Esophagus squamous epithelium (tissue), 5 donors: ENCODE results near the gene SMLR1. TPM values are rescaled to one million over a fixed set of nuclear protein-coding genes. Genes with fewer than 3 reads are reported as not detected.

Experiments used
- DNase-seq: peaks from one replicate; lab custom pipeline; 2025; lab: John Stamatoyannopoulos, UW
- H3K27ac ChIP-seq, 4 donors: fragments of 200-600 bp; sonication (generic); one replicate each; pipeline ENCODE4 v1.5.1; 2016 to 2019; ENCODE audit warnings: mild to moderate bottlenecking in 1 of 4
- H3K27me3 ChIP-seq, 4 donors: fragments of 200-600 bp; sonication (generic); 1 replicate in 3 of 4; 2 replicates in 1 of 4; pipeline versions ENCODE4 v1.5.1 to v1.6.0; 2017 to 2021; ENCODE audit warnings: antibody characterized with exemption in 1 of 4
- H3K36me3 ChIP-seq, 3 donors: fragments of 200-600 bp; sonication (generic); one replicate each; pipeline ENCODE4 v1.5.1; 2016 to 2019
- H3K4me1 ChIP-seq, 3 donors: fragments of 200-600 bp; sonication (generic); one replicate each; pipeline ENCODE4 v1.5.1; 2017 to 2019
- H3K4me3 ChIP-seq, 4 donors: fragments of 200-600 bp; sonication (generic); 1 replicate in 3 of 4; 2 replicates in 1 of 4; pipeline ENCODE4 v1.5.1; 2016 to 2019; ENCODE audit warnings: mild to moderate bottlenecking in 2 of 4, moderate library complexity in 1 of 4
- H3K9me3 ChIP-seq, 3 donors: fragments of 200-600 bp; sonication (generic); one replicate each; pipeline ENCODE4 v1.5.1; 2016 to 2019
- CTCF ChIP-seq, 6 experiments: fragments of 450-650 bp in 4 of 6; fragments of 200-600 bp in 2 of 6; sonication (generic) in 2 of 6; IDR thresholded peaks; one replicate each; pipeline ENCODE4 v1.5.1; 2016 to 2019; ENCODE audit warnings: antibody characterized with exemption in 6 of 6, mild to moderate bottlenecking in 4 of 6, moderate library complexity in 4 of 6
- POLR2A ChIP-seq, 4 donors: fragments of 450-650 bp; IDR thresholded peaks; one replicate each; pipeline ENCODE4 v1.6.1; 2017; ENCODE audit warnings: antibody characterized with exemption in 4 of 4, mild to moderate bottlenecking in 4 of 4, moderate library complexity in 3 of 4
- WGBS, 2 donors: methylation state at CpG; one replicate each; pipeline ENCODE4 v1.1.5; 2018; 5-methylcytosine and 5-hydroxymethylcytosine counted together
- intact Hi-C: fragments of 100-400 bp; cut with DNase I; formaldehyde crosslinking; loops from one replicate; pipeline ENCODE4 v1.15.0; 2022
- total RNA-seq, 4 donors: library from RNA; depleted of rRNA; stranded (reverse); fragments of >200 nt; gene quantifications; one replicate each; pipeline ENCODE4 v1.1.0, GENCODE V29; 2016
- donor health status: DM: yes; HTN: yes; CAD: no.

Gene SMLR1
- total RNA-seq, 4 donors from 2014 or later = not detected

- Histone ChIP-seq H3K27me3 (no peaks in the 10 kb centered on the region), H3K9me3 (no peaks in the 10 kb centered on the region), H3K36me3 (no peaks in the 10 kb centered on the region), H3K4me1 (no peaks in the 10 kb centered on the region), H3K27ac (no peak overlapping the region), H3K4me3 (no peak overlapping the region)
- intact Hi-C loops = no loop called here
- WGBS, 2 donors = 93 to 94% methylated on average over 5 of the region's 5 CpGs
- no peak for DNase-seq
- no peak for TF ChIP-seq POLR2A (IDR thresholded peaks at IDR 0.05)
- no peak for TF ChIP-seq CTCF (IDR thresholded peaks at IDR 0.05)
These were observed 7.5 kb downstream of the SMLR1 start for GRCh38 chr6:130834482-130835251.

GRCh38 chr6:130836055-130836640 is 8.9 kb downstream of the SMLR1 start:
- Histone ChIP-seq H3K9me3 (no peaks in the 10 kb centered on the region), H3K27ac (no peak overlapping the region), H3K36me3 (no peaks in the 10 kb centered on the region), H3K4me3 (no peak overlapping the region), H3K4me1 (no peaks in the 10 kb centered on the region), H3K27me3 (no peaks in the 10 kb centered on the region)
- intact Hi-C loops = no loop called here
- no peak for TF ChIP-seq CTCF (IDR thresholded peaks at IDR 0.05)
- no peak for TF ChIP-seq POLR2A (IDR thresholded peaks at IDR 0.05)
- WGBS, 2 donors = 71 to 79% methylated on average over 3 of the region's 3 CpGs
- DNase-seq = no peak

GRCh38 chr6:130837067-130837466 is 9.9 kb downstream of the SMLR1 start:
- TF ChIP-seq POLR2A (IDR thresholded peaks at IDR 0.05) (no peak), CTCF (IDR thresholded peaks at IDR 0.05) (no peak)
- H3K4me3 ChIP-seq = no peak overlapping the region
- no peak for DNase-seq
- H3K9me3 ChIP-seq = no peaks in the 10 kb centered on the region
- no peaks in the 10 kb centered on the region for H3K4me1 ChIP-seq
- H3K27ac ChIP-seq = no peak overlapping the region
- no peaks in the 10 kb centered on the region for H3K27me3 ChIP-seq
- intact Hi-C loops = no loop called here
- no peaks in the 10 kb centered on the region for H3K36me3 ChIP-seq

- Histone ChIP-seq H3K4me3 (no peak overlapping the region), H3K9me3 (no peaks in the 10 kb centered on the region), H3K27me3 (no peaks in the 10 kb centered on the region), H3K27ac (no peak overlapping the region), H3K36me3 (no peaks in the 10 kb centered on the region), H3K4me1 (no peaks in the 10 kb centered on the region)
- 82 to 95% methylated on average over 6 of the region's 6 CpGs for WGBS, 2 donors
- intact Hi-C loops = no loop called here
- TF ChIP-seq POLR2A (IDR thresholded peaks at IDR 0.05) = no peak
- TF ChIP-seq CTCF (IDR thresholded peaks at IDR 0.05) = no peak
- no peak for DNase-seq
These were observed 11.1 kb downstream of the SMLR1 start for GRCh38 chr6:130838250-130838860.

GRCh38 chr6:130838951-130839350 is 11.7 kb downstream of the SMLR1 start:
- Histone ChIP-seq H3K9me3 (no peaks in the 10 kb centered on the region), H3K4me1 (no peaks in the 10 kb centered on the region), H3K27ac (no peak overlapping the region), H3K27me3 (no peaks in the 10 kb centered on the region), H3K4me3 (no peak overlapping the region), H3K36me3 (no peaks in the 10 kb centered on the region)
- DNase-seq = no peak
- 73 to 87% methylated on average over 5 of the region's 5 CpGs for WGBS, 2 donors
- TF ChIP-seq POLR2A (IDR thresholded peaks at IDR 0.05) = no peak
- TF ChIP-seq CTCF (IDR thresholded peaks at IDR 0.05) = no peak
- intact Hi-C loops = no loop called here
